Parathyroid adenoma (tissue), 2 donors: ENCODE measurements around the gene ALG14.

Experiments used
- H2AFZ ChIP-seq: fragments of 300-600 bp; sonication (generic); one replicate; pipeline ENCODE4 v1.7.0; 2017; ENCODE audit warnings: antibody characterized with exemption, mild to moderate bottlenecking
- H3K27ac ChIP-seq: fragments of 300-600 bp; sonication (generic); one replicate; pipeline ENCODE4 v1.7.0; 2017
- H3K27me3 ChIP-seq: fragments of 300-600 bp; sonication (generic); one replicate; pipeline ENCODE4 v1.7.0; 2017; ENCODE audit warnings: low read length; ENCODE audit not compliant: control insufficient read depth, insufficient read depth
- H3K36me3 ChIP-seq: fragments of 300-600 bp; sonication (generic); one replicate; pipeline ENCODE4 v1.7.0; 2017; ENCODE audit warnings: low read length; ENCODE audit not compliant: control insufficient read depth, insufficient read depth
- H3K4me1 ChIP-seq: fragments of 300-600 bp; sonication (generic); one replicate; pipeline ENCODE4 v1.7.0; 2017; ENCODE audit warnings: control low read depth
- H3K4me2 ChIP-seq: fragments of 300-600 bp; sonication (generic); one replicate; pipeline ENCODE4 v1.7.0; 2017; ENCODE audit warnings: low read length
- H3K4me3 ChIP-seq: fragments of 300-600 bp; sonication (generic); one replicate; pipeline ENCODE4 v1.7.0; 2017; ENCODE audit warnings: low read depth, low read length
- H3K79me2 ChIP-seq: fragments of 300-600 bp; sonication (generic); one replicate; pipeline ENCODE4 v1.7.0; 2017; ENCODE audit warnings: control low read depth
- H3K9ac ChIP-seq: fragments of 300-600 bp; sonication (generic); one replicate; pipeline ENCODE4 v1.7.0; 2017; ENCODE audit warnings: mild to moderate bottlenecking
- H3K9me3 ChIP-seq: fragments of 300-600 bp; sonication (generic); one replicate; pipeline ENCODE4 v1.7.0; 2017; ENCODE audit warnings: low read length; ENCODE audit not compliant: control insufficient read depth
- TF ChIP-seq, protein P1 (sequence below): fragments of 300-600 bp; sonication (generic); IDR thresholded peaks from one replicate; pipeline ENCODE4 v1.7.0; 2017; ENCODE audit warnings: antibody characterized with exemption, mild to moderate bottlenecking
- donor health status: primary hyperparathyroidism.

The ALG14 gene

DNA sequence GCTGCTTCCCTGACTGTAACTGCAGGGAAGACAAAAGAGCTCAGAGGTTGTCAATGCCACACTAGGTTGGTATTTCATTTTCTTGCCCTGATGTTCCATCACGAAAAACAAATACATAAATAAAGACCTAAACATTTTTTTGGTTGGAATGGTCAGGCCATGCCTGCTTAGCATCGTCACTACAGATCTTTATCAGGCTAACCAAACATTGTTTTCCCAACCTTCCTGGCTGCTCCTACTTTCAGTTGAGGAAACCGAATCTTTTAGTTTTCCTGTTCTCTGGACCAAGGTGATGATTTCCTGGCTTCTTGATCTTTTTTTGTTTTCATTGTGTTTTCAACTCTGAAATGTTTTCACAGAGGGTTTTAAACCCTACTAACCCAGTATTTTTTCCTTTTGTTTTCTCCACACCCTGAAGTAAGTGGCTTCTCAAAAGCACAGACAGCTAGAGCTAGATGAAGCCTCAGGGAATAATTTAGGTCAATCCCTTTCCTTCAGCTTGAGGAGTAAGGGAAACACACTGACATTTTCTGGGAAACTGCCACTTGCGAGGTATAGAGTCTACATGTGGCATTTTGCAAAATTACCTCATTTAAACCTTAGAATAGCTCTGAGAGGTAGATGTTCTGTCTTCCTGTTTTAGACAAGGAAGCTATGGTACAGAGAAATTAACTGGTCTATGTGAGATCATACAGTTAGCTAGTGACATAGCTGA, 78.7 kb downstream of the ALG14 start:
- H3K9ac ChIP-seq, result no peak overlapping the region
- TF ChIP-seq, protein P1, sequence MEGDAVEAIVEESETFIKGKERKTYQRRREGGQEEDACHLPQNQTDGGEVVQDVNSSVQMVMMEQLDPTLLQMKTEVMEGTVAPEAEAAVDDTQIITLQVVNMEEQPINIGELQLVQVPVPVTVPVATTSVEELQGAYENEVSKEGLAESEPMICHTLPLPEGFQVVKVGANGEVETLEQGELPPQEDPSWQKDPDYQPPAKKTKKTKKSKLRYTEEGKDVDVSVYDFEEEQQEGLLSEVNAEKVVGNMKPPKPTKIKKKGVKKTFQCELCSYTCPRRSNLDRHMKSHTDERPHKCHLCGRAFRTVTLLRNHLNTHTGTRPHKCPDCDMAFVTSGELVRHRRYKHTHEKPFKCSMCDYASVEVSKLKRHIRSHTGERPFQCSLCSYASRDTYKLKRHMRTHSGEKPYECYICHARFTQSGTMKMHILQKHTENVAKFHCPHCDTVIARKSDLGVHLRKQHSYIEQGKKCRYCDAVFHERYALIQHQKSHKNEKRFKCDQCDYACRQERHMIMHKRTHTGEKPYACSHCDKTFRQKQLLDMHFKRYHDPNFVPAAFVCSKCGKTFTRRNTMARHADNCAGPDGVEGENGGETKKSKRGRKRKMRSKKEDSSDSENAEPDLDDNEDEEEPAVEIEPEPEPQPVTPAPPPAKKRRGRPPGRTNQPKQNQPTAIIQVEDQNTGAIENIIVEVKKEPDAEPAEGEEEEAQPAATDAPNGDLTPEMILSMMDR, result no peak
- no peak overlapping the region for H2AFZ ChIP-seq
- H3K4me2 ChIP-seq, result no peak overlapping the region
- H3K9me3 ChIP-seq, result no peaks in the 10 kb centered on the region
- no peak overlapping the region for H3K4me3 ChIP-seq
- no peaks in the 10 kb centered on the region for H3K36me3 ChIP-seq
- peaks cover 8% of the 10 kb centered on the region for H3K4me1 ChIP-seq
- peak overlapping the region; percentile 71 for H3K27ac ChIP-seq
- no peaks in the 10 kb centered on the region for H3K27me3 ChIP-seq
- no peaks in the 10 kb centered on the region for H3K79me2 ChIP-seq

DNA sequence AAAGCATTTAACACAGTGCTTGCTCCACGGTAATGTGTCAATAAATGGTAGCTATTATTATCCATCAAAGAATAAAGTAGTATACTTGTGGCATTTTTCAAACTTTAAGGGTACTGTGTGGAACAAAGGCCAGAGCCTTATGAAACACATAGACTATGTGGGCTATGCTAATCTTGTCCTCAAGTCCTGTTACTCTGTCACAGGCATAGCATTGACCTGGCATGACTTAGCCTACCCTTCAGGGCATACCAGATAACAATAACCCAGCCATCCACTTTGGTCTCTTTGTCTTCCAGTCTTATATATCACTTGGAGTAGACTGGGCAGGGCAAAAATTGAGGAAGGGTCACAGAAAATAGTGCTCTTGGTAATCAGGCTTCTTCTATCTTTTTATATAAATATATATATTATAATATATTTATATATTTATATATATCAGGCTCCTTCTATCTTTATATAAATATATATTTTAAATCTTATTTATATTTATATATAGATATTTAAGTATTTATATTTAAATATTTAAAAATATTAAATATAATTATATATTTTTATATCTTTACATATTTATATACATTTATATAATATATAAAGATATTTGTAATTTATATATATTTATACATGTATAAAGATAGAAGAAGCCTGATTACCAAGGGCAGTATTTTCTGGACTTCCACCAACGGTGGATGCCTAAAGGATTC, 79.7 kb downstream of the ALG14 start:
- Histone ChIP-seq H3K36me3 (no peaks in the 10 kb centered on the region), H2AFZ (no peak overlapping the region), H3K9ac (no peak overlapping the region), H3K4me1 (peaks cover 8% of the 10 kb centered on the region), H3K4me2 (no peak overlapping the region), H3K79me2 (no peaks in the 10 kb centered on the region), H3K4me3 (no peak overlapping the region), H3K27me3 (no peaks in the 10 kb centered on the region), H3K9me3 (no peaks in the 10 kb centered on the region), H3K27ac (no peak overlapping the region)
- TF ChIP-seq, protein P1, result no peak

DNA sequence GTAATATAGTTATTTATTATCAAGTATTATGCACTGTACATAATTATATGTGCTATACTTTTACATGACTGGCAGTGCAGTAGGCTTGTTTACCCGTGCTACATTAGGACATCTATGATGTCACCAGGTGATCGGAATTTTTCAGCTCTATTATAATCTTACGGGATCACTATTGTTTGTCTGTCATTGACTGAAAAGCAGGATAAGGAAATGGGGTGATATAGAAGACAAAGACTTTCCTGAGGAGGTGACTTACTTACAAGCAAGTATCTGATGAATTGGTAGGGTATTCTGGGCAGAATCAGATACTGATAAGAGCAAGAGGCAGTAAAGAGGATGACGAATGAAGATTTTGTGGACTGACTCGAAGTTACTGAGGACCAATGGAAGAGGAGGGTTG, 80.6 kb downstream of the ALG14 start:
- H3K27me3 ChIP-seq, result no peaks in the 10 kb centered on the region
- TF ChIP-seq, protein P1, result no peak
- no peaks in the 10 kb centered on the region for H3K9me3 ChIP-seq

DNA sequence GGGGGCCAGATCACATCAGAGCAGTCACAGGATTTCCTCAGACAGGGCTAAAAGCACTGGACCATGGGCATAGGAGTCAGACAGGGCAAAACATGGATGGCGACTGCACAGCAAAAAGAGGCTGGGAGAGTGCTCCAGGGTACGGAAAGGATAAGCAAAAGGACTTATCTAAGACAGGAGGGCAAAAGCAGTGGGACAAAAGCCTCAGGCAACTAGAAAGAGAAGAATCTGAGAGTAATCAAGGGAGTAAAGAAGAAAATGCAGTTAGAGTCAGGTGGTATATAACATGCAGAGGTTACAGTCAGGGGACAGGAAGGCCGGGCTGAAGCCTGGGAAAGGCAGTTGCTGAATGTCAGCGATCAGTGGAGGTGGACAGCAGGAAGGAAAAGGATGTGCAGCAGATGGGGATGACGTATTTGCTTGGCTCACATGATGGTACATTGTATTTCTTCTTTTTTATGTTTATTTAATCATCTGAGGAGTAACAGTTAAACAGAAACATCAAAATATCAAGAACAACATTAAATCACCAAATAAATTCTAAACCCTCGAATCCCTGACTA, 82.8 kb downstream of the ALG14 start:
- H3K9me3 ChIP-seq, result no peaks in the 10 kb centered on the region
- H3K4me2 ChIP-seq, result no peak overlapping the region
- TF ChIP-seq, protein P1, result no peak
- H3K27me3 ChIP-seq, result no peaks in the 10 kb centered on the region
- peak overlapping the region; percentile 68 for H3K27ac ChIP-seq
- H3K79me2 ChIP-seq, result no peaks in the 10 kb centered on the region
- no peak overlapping the region for H3K4me3 ChIP-seq
- peaks cover 8% of the 10 kb centered on the region for H3K4me1 ChIP-seq
- no peak overlapping the region for H2AFZ ChIP-seq
- H3K36me3 ChIP-seq, result no peaks in the 10 kb centered on the region
- H3K9ac ChIP-seq, result no peak overlapping the region

More for the DNA sequence above, 80.6 kb downstream of the ALG14 start:
- H3K79me2 ChIP-seq, result no peaks in the 10 kb centered on the region
- no peak overlapping the region for H3K4me2 ChIP-seq
- H3K36me3 ChIP-seq, result no peaks in the 10 kb centered on the region
- no peak overlapping the region for H3K27ac ChIP-seq
- H3K9ac ChIP-seq, result no peak overlapping the region
- H3K4me3 ChIP-seq, result no peak overlapping the region
- H2AFZ ChIP-seq, result no peak overlapping the region
- H3K4me1 ChIP-seq, result peaks cover 8% of the 10 kb centered on the region
